Measurements from ENCODE around the gene HERC2. TPM values are rescaled to one million over a fixed set of nuclear protein-coding genes. Genes with fewer than 3 reads are reported as not detected.
"Not testable (repeated sequence)": the region's sequence is repeated elsewhere in the genome, so short reads cannot be mapped to it uniquely, and the experiment has no call there.

The HERC2 gene
- total and polyA plus RNA-seq, 4 donors, result 17.9 to 76.0 (median 39.8) TPM

DNA sequence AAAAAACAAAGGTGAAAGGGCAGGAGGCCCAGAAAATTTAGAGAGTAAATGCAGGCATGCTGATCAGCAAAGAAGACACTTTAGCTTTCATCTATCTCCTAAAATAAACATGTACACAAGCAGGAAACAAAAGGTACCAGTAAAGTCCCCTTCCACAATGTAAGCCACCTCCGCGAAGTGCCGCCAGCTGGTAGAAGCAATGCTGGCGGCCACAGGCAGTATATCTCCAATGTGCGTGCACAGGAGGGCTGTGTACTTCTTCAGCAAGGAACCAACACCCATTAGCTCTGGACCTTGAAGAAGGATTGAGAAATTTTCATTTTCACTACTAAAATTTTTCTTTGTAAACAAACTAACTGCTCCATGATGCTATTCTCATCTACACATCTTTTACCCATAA lies 75.4 kb downstream of the HERC2 start:
- no peak overlapping the region for H3K9ac ChIP-seq (ENCODE audit: insufficient read depth in 1 of 2, low read length in 2 of 2)
- ATAC-seq (ENCODE audit: insufficient read depth, low FRiP score) (no peak), DNase-seq (no peak)
- no peak overlapping the region for H3K4me3 ChIP-seq
- WGBS, 2 donors, result 96 to 100% methylated on average over 5 of the region's 5 CpGs
- H3K27me3 ChIP-seq (ENCODE audit: control insufficient read depth in 3 of 3, insufficient read depth in 3 of 3, low read length in 2 of 3), result no peaks in the 10 kb centered on the region
- H3K36me3 ChIP-seq (ENCODE audit: control insufficient read depth in 4 of 4, insufficient read depth in 4 of 4, low read length in 4 of 4), result peaks cover 22 to 57% (median 39%) of the 10 kb centered on the region in 4 donors
- H3K27ac ChIP-seq (ENCODE audit: low read depth in 1 of 2, low read length in 1 of 2), result no peak overlapping the region
- H3K4me1 ChIP-seq (ENCODE audit: control insufficient read depth in 5 of 5, insufficient read depth in 5 of 5, low read length in 5 of 5), result no peaks in the 10 kb centered on the region
- TF ChIP-seq CTCF (IDR thresholded peaks at IDR 0.05; ENCODE audit: control extremely low read depth, extremely low read depth), result no peak
- H3K9me3 ChIP-seq (ENCODE audit: control insufficient read depth in 4 of 4, insufficient read depth in 3 of 4, low read length in 3 of 4), result peaks cover 0 to 5% (median 1%) of the 10 kb centered on the region in 4 donors

DNA sequence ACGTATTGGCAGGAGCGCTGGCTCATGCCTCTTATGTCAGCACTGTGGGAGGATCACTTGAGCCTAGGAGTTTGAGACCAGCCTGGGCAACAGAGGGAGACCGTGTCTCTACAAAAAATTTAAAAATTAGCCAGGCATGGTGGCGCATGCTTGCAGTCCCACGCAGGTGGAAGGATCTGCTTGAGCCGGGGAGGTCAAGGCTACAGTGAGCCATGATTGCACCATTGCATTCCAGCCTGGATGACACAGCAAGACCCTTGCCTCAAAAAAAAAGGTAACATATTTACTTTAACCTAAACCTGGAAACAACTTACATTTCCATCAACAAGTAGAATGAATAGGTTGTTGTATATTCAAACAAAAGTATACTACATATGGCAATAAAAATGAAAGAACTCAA lies 78.1 kb downstream of the HERC2 start:
- 98 to 99% methylated on average over 6 of the region's 6 CpGs for WGBS, 2 donors
- Histone ChIP-seq H3K36me3 (ENCODE audit: control insufficient read depth in 4 of 4, insufficient read depth in 4 of 4, low read length in 4 of 4) (peaks cover 22 to 56% (median 37%) of the 10 kb centered on the region in 4 donors), H3K4me1 (ENCODE audit: control insufficient read depth in 5 of 5, insufficient read depth in 5 of 5, low read length in 5 of 5) (no peaks in the 10 kb centered on the region), H3K4me3 (no peak overlapping the region), H3K9me3 (ENCODE audit: control insufficient read depth in 4 of 4, insufficient read depth in 3 of 4, low read length in 3 of 4) (peaks cover 0 to 5% (median 0%) of the 10 kb centered on the region in 4 donors), H3K9ac (ENCODE audit: insufficient read depth in 1 of 2, low read length in 2 of 2) (no peak overlapping the region), H3K27ac (ENCODE audit: low read depth in 1 of 2, low read length in 1 of 2) (no peak overlapping the region), H3K27me3 (ENCODE audit: control insufficient read depth in 3 of 3, insufficient read depth in 3 of 3, low read length in 2 of 3) (no peaks in the 10 kb centered on the region)
- DNase-seq, result no peak
- TF ChIP-seq CTCF (IDR thresholded peaks at IDR 0.05; ENCODE audit: control extremely low read depth, extremely low read depth), result no peak
- no peak for ATAC-seq (ENCODE audit: insufficient read depth, low FRiP score)

DNA sequence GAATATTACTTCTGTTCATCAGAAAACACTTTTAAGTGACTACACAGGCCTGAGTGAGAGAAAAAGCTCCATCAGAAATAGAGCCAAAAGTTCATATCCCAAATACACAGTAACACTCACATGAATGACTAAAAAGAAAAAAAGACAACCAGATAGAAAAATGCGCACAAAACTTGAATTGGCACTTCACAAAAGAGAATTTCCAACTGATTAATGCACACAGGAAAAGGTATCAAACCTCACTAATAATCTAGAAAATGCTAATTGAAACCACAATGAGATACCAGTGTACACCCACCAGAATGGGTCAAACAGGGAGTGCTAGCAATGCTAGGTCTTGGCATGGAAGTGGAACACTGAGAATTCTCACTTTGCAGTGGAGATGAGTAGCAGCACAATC lies 78.6 kb downstream of the HERC2 start:
- no peaks in the 10 kb centered on the region for H3K4me1 ChIP-seq (ENCODE audit: control insufficient read depth in 5 of 5, insufficient read depth in 5 of 5, low read length in 5 of 5)

DNA sequence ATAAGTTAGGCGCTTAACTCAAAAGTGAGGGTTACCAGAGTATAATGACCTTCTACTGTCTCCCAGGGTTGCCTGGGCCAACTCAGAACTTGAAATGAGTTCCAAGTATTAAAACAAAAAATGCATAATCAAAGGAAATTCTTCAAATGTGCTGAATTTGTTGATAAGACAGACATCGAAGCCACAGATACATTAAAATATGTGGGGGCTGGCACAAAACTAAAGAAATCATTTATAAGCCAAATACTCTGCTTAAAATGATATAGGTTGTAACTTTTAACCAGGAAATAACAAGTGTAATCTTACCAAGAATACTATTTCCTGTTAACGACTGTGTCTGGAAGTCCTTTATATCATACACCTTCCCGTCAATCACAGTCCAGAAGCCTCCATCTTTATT lies 83.7 kb downstream of the HERC2 start:
- not testable (repeated sequence) for DNase-seq; H3K4me1 ChIP-seq (ENCODE audit: control insufficient read depth in 5 of 5, insufficient read depth in 5 of 5, low read length in 5 of 5); H3K9ac ChIP-seq (ENCODE audit: insufficient read depth in 1 of 2, low read length in 2 of 2); H3K27me3 ChIP-seq (ENCODE audit: control insufficient read depth in 3 of 3, insufficient read depth in 3 of 3, low read length in 2 of 3); H3K4me3 ChIP-seq; H3K9me3 ChIP-seq (ENCODE audit: control insufficient read depth in 4 of 4, insufficient read depth in 3 of 4, low read length in 3 of 4); ATAC-seq (ENCODE audit: insufficient read depth, low FRiP score); H3K27ac ChIP-seq (ENCODE audit: low read depth in 1 of 2, low read length in 1 of 2)
- H3K36me3 ChIP-seq (ENCODE audit: control insufficient read depth in 4 of 4, insufficient read depth in 4 of 4, low read length in 4 of 4), result peaks cover 4 to 24% (median 12%) of the 10 kb centered on the region in 4 donors
- 59 to 69% methylated on average over 4 of the region's 4 CpGs for WGBS, 2 donors

More for the DNA sequence above, 78.6 kb downstream of the HERC2 start:
- Histone ChIP-seq H3K36me3 (ENCODE audit: control insufficient read depth in 4 of 4, insufficient read depth in 4 of 4, low read length in 4 of 4) (peaks cover 20 to 52% (median 36%) of the 10 kb centered on the region in 4 donors), H3K27ac (ENCODE audit: low read depth in 1 of 2, low read length in 1 of 2) (no peak overlapping the region), H3K4me3 (no peak overlapping the region), H3K9ac (ENCODE audit: insufficient read depth in 1 of 2, low read length in 2 of 2) (no peak overlapping the region), H3K9me3 (ENCODE audit: control insufficient read depth in 4 of 4, insufficient read depth in 3 of 4, low read length in 3 of 4) (peaks cover 0 to 5% (median 0%) of the 10 kb centered on the region in 4 donors), H3K27me3 (ENCODE audit: control insufficient read depth in 3 of 3, insufficient read depth in 3 of 3, low read length in 2 of 3) (no peaks in the 10 kb centered on the region)
- DNase-seq, result no peak
- TF ChIP-seq CTCF (IDR thresholded peaks at IDR 0.05; ENCODE audit: control extremely low read depth, extremely low read depth), result no peak
- ATAC-seq (ENCODE audit: insufficient read depth, low FRiP score), result no peak
- 97% methylated on average over 1 of the region's 1 CpG for WGBS, 2 donors

- not testable (repeated sequence) for H3K9me3 ChIP-seq (ENCODE audit: control insufficient read depth in 4 of 4, insufficient read depth in 3 of 4, low read length in 3 of 4); H3K27ac ChIP-seq (ENCODE audit: low read depth in 1 of 2, low read length in 1 of 2); H3K4me3 ChIP-seq; DNase-seq; H3K27me3 ChIP-seq (ENCODE audit: control insufficient read depth in 3 of 3, insufficient read depth in 3 of 3, low read length in 2 of 3); H3K4me1 ChIP-seq (ENCODE audit: control insufficient read depth in 5 of 5, insufficient read depth in 5 of 5, low read length in 5 of 5); ATAC-seq (ENCODE audit: insufficient read depth, low FRiP score); H3K9ac ChIP-seq (ENCODE audit: insufficient read depth in 1 of 2, low read length in 2 of 2)
- WGBS, 2 donors, result 57 to 69% methylated on average over 6 of the region's 6 CpGs
- H3K36me3 ChIP-seq (ENCODE audit: control insufficient read depth in 4 of 4, insufficient read depth in 4 of 4, low read length in 4 of 4), result peaks cover 0 to 18% (median 12%) of the 10 kb centered on the region in 4 donors
Measured at GRCh38 chr15:28231743-28232142, 90.2 kb downstream of the HERC2 start.

GRCh38 chr15:28231336-28231735 lies 90.6 kb downstream of the HERC2 start:
- H3K36me3 ChIP-seq (ENCODE audit: control insufficient read depth in 4 of 4, insufficient read depth in 4 of 4, low read length in 4 of 4), result peaks cover 0 to 19% (median 12%) of the 10 kb centered on the region in 4 donors
- H3K4me1 ChIP-seq (ENCODE audit: control insufficient read depth in 5 of 5, insufficient read depth in 5 of 5, low read length in 5 of 5); H3K9ac ChIP-seq (ENCODE audit: insufficient read depth in 1 of 2, low read length in 2 of 2); H3K27me3 ChIP-seq (ENCODE audit: control insufficient read depth in 3 of 3, insufficient read depth in 3 of 3, low read length in 2 of 3); H3K9me3 ChIP-seq (ENCODE audit: control insufficient read depth in 4 of 4, insufficient read depth in 3 of 4, low read length in 3 of 4); H3K27ac ChIP-seq (ENCODE audit: low read depth in 1 of 2, low read length in 1 of 2); H3K4me3 ChIP-seq; ATAC-seq (ENCODE audit: insufficient read depth, low FRiP score); DNase-seq: not testable (repeated sequence)
- 86 to 90% methylated on average over 7 of the region's 7 CpGs for WGBS, 2 donors
